Cardiac fibroblast (primary cell): Measurements from ENCODE around the gene CLIC4.

ENCODE experiments used
- DNase-seq, 2 donors: peaks; one replicate each; pipeline versions ENCODE4 v3.0.0 to v3.0.0-alpha.2; 2010; ENCODE audit warnings: low read depth in 2 of 2
- H3K4me3 ChIP-seq, 2 donors: replicated peaks in 1 of 2; 1 replicate in 1 of 2; 2 replicates in 1 of 2; pipeline ENCODE4 v1.5.1; 2011; ENCODE audit warnings: low read depth in 2 of 2, low read length in 2 of 2, mild to moderate bottlenecking in 2 of 2, moderate library complexity in 1 of 2
- CTCF ChIP-seq: IDR thresholded peaks from one replicate; pipeline ENCODE4 v1.5.1; 2011; ENCODE audit warnings: low read depth, mild to moderate bottlenecking, low read length, inconsistent platforms

CLIC4 gene

GRCh38 chr1:24711329-24711728, 33.9 kb upstream of the CLIC4 start:
- TF ChIP-seq CTCF: no peak
- no peak overlapping the region for H3K4me3 ChIP-seq
- DNase-seq: no peak

- no peak for TF ChIP-seq CTCF
These were observed 32.1 kb upstream of the CLIC4 start for GRCh38 chr1:24713176-24713575.

GRCh38 chr1:24713736-24714135, 31.5 kb upstream of the CLIC4 start:
- H3K4me3 ChIP-seq: no peak overlapping the region
- no peak for DNase-seq
- no peak for TF ChIP-seq CTCF

More at GRCh38 chr1:24713176-24713575, 32.1 kb upstream of the CLIC4 start:
- no peak overlapping the region for H3K4me3 ChIP-seq
- peak in 1 of 2 donors; percentile 43 for DNase-seq

GRCh38 chr1:24714859-24715520, 30.3 kb upstream of the CLIC4 start:
- peak; percentile 71 to 80 for DNase-seq
- no peak for TF ChIP-seq CTCF
- H3K4me3 ChIP-seq: no peak overlapping the region

GRCh38 chr1:24715658-24716057, 29.6 kb upstream of the CLIC4 start:
- no peak overlapping the region for H3K4me3 ChIP-seq
- TF ChIP-seq CTCF: no peak
- no peak for DNase-seq

GRCh38 chr1:24717887-24718650, 27.2 kb upstream of the CLIC4 start:
- DNase-seq: no peak
- no peak for TF ChIP-seq CTCF
- no peak overlapping the region for H3K4me3 ChIP-seq
